Measurements from ENCODE around the gene COL4A1. TPM values are rescaled to one million over a fixed set of nuclear protein-coding genes. Genes with fewer than 3 reads are reported as not detected.
"Not testable (repeated sequence)": the region's sequence is repeated elsewhere in the genome, so short reads cannot be mapped to it uniquely, and the experiment has no call there.

COL4A1 gene
- total RNA-seq, 3 donors from 2014 or later: 19.0 to 308 (median 61.9) TPM

DNA sequence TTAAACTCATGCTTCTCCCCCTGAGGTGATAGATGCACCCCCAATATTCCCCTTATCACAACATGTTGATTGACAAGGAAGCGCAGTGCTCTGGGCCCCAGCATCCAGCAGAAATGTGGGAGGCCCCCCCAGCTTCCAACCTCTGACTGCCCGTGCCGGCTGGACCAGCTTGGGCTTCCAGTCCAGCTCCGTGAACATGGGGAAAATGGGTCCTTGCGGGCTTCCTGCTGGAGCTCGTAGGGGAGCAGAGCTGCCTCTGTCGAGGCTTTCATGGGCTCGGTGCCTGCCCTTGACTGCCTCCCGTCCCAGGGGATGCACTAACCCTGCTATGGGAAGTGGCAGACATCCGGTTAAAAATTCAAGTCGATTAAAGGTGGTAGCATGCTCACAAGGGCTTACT is 188.9 kb downstream of the COL4A1 start:
- Histone ChIP-seq H3K9me3 (no peaks in the 10 kb centered on the region), H3K4me3 (no peak overlapping the region), H3K4me1 (ENCODE audit: low read depth) (no peaks in the 10 kb centered on the region), H3K36me3 (ENCODE audit: low read depth) (no peaks in the 10 kb centered on the region)
- ATAC-seq: no peak
- TF ChIP-seq, protein P1, sequence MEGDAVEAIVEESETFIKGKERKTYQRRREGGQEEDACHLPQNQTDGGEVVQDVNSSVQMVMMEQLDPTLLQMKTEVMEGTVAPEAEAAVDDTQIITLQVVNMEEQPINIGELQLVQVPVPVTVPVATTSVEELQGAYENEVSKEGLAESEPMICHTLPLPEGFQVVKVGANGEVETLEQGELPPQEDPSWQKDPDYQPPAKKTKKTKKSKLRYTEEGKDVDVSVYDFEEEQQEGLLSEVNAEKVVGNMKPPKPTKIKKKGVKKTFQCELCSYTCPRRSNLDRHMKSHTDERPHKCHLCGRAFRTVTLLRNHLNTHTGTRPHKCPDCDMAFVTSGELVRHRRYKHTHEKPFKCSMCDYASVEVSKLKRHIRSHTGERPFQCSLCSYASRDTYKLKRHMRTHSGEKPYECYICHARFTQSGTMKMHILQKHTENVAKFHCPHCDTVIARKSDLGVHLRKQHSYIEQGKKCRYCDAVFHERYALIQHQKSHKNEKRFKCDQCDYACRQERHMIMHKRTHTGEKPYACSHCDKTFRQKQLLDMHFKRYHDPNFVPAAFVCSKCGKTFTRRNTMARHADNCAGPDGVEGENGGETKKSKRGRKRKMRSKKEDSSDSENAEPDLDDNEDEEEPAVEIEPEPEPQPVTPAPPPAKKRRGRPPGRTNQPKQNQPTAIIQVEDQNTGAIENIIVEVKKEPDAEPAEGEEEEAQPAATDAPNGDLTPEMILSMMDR (IDR thresholded peaks at IDR 0.05): no peak
- DNase-seq: no peak
- intact Hi-C loops (cut with DNase I, micrococcal nuclease): loop anchor here in 1 of 2 donors (10.0 kb wide), 1 partner anchor 1153 kb away; no protein-coding TSS in a partner anchor

DNA sequence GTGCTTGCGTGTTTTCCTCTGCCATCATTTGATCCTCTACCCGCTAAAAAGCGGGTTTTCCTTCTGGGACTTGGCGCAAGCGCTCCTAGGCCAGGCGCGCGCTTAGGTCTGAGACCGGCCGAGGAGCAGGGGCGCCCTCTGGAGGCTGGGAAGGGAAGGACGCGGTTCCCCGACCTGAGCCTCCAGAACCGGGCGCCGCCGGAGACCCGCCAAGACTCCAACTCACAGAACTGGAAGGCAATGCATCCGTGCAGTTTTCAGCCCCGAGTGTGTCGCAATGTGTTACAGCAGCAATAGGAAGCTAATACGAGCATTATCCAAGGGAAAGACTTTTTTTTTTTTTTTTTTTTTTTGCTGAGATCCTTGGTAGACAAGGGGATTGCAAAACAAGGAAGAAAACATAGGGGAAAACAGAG is 190.9 kb downstream of the COL4A1 start:
- TF ChIP-seq, protein P1 (IDR thresholded peaks at IDR 0.05): peak; percentile 61
- Histone ChIP-seq H3K4me1 (ENCODE audit: low read depth) (no peaks in the 10 kb centered on the region), H3K36me3 (ENCODE audit: low read depth) (no peaks in the 10 kb centered on the region), H3K9me3 (no peaks in the 10 kb centered on the region), H3K4me3 (no peak overlapping the region)
- DNase-seq (peak in 2 of 3 donors; percentile 76 to 77), ATAC-seq (peak; percentile 92)
- intact Hi-C loops (cut with DNase I, micrococcal nuclease): loop anchor here in 1 of 2 donors (10.0 kb wide), 1 partner anchor 1151 kb away; no protein-coding TSS in a partner anchor

DNA sequence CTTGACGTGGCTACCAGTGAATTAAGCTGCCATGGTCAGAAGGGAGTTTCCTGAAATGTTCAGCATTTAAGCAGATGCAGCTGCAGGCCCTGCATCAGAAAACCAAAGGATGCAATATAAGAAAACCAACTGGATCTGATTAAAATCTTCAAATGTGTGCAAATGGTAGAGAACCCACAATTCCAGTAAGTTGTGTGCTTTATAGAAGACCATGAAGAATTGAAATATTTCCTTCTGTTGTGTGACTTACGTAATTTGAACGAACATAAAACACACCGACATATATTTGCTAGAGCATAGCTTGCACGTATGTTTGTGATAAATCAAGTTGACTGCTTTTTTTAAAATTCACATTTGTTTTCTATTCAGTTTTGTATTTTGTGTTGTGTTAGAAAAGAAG is 191.4 kb downstream of the COL4A1 start:
- intact Hi-C loops (cut with DNase I, micrococcal nuclease): loop anchor here in 1 of 2 donors (10.0 kb wide), 1 partner anchor 1151 kb away; no protein-coding TSS in a partner anchor
- no peak for ATAC-seq
- no peak for DNase-seq
- TF ChIP-seq, protein P1 (IDR thresholded peaks at IDR 0.05): no peak
- no peak overlapping the region for H3K4me3 ChIP-seq
- H3K36me3 ChIP-seq (ENCODE audit: low read depth): no peaks in the 10 kb centered on the region
- H3K4me1 ChIP-seq (ENCODE audit: low read depth): no peaks in the 10 kb centered on the region
- H3K9me3 ChIP-seq: no peaks in the 10 kb centered on the region

DNA sequence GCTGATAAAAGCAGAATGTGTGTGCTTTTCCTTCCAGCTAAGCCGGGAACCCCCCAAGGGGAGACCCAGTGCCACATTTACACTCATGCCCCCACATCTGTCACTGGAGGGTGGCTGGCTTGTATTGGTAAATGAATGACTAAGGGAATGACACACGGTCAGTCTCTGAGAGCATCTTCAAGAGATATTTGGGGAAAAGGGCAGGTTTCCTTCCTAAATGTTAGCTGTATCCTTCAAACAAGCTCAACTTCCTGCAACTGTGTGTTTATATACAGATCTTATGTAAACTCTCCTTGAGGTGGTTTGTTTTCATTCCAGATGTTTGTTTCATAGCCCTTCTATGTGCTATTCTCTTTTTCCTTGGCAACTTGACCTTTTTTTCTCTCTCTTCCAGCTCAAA is 192.6 kb downstream of the COL4A1 start:
- ATAC-seq: no peak
- DNase-seq: no peak
- no peaks in the 10 kb centered on the region for H3K9me3 ChIP-seq
- no peaks in the 10 kb centered on the region for H3K36me3 ChIP-seq (ENCODE audit: low read depth)
- intact Hi-C loops (cut with DNase I, micrococcal nuclease): loop anchor here in 1 of 2 donors (10.0 kb wide), 1 partner anchor 1150 kb away; no protein-coding TSS in a partner anchor
- TF ChIP-seq, protein P1 (IDR thresholded peaks at IDR 0.05): no peak
- H3K4me1 ChIP-seq (ENCODE audit: low read depth): no peaks in the 10 kb centered on the region
- H3K4me3 ChIP-seq: no peak overlapping the region

DNA sequence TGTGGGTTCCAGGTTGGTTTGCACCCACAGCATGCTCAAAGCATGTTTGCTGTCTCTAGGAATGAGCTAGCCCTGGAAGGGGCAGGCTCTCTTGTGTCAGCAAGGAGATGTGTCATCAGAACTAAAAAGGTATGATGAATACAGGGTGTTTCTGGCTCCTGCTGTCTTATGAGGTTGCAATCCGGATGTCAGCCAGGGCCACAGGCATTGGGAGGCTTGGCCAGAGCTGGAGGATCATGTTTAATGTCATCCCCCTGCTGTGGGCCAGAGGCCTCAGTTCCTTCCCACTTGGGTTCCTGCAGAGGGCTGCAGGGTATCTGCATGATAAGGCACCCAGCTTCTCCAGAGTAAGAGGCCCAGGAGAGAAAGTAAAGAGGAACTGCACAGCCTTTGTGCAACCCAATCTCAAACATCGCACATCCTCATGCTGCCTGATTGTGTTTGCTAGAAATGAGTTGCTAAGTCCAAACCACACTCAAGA is 193.6 kb downstream of the COL4A1 start:
- no peaks in the 10 kb centered on the region for H3K9me3 ChIP-seq
- no peak overlapping the region for H3K4me3 ChIP-seq
- TF ChIP-seq, protein P1 (IDR thresholded peaks at IDR 0.05): no peak
- no peak for ATAC-seq
- DNase-seq: no peak
- no peaks in the 10 kb centered on the region for H3K4me1 ChIP-seq (ENCODE audit: low read depth)
- intact Hi-C loops (cut with DNase I, micrococcal nuclease): loop anchor here in 1 of 2 donors (10.0 kb wide), 1 partner anchor 1149 kb away; no protein-coding TSS in a partner anchor
- no peaks in the 10 kb centered on the region for H3K36me3 ChIP-seq (ENCODE audit: low read depth)

DNA sequence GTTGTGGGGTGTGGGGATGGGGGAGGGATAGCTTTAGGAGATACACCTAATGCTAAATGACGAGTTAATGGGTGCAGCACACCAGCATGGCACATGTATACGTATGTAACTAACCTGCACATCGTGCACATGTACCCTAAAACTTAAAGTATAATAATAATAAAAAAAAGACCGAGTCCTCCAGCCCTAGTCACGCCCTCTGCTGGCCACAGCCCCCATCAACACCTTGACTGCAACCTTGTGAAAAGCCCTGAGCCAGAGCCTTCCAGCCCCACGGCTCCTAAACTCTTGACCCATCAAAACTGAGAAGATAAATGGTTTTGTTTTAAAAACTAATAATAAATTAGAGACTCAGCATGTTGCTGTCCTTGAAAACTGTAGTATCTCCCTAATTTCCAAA is 194.6 kb downstream of the COL4A1 start:
- not testable (repeated sequence) for H3K36me3 ChIP-seq (ENCODE audit: low read depth); ATAC-seq; H3K9me3 ChIP-seq; H3K4me1 ChIP-seq (ENCODE audit: low read depth); H3K4me3 ChIP-seq
- DNase-seq: peak in 1 of 3 donors; percentile 16
- intact Hi-C loops (cut with DNase I, micrococcal nuclease): loop anchor here in 1 of 2 donors (10.0 kb wide), 1 partner anchor 1148 kb away; no protein-coding TSS in a partner anchor

All from mucosa of descending colon (tissue), 3 donors.